ENCODE data around the gene USE1. TPM values are rescaled to one million over a fixed set of nuclear protein-coding genes. Genes with fewer than 3 reads are reported as not detected.

The USE1 gene
- total RNA-seq, 1 donor from 2014 or later, result 30.7 TPM

DNA sequence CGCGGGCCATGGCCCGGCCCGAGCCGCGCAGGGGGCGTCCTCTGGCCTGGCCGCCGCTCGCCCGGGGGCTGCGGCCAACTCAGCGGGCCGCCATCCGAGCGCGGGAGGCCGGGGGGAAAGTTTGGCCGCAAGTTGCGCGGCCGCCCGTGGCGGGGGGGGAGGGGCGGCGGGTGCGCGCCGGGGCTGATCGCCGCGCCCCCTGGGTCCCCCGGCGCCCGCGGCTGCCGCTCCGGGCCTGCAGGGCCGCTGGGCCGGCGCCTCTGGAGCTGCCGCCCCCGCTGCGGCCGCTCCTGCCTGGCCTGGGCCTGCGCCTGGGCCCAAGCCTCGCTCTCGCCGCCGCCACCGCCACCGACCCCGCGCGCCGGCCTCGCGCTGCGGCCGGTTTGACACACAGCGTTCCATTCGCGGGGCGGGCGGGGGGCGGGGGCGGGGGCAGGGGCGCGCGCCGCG, 30.4 kb downstream of the USE1 start, which contains the start of gene NR2F6:
Gene NR2F6 (minus strand): TSS at position 385 of the 450 bp plus-strand sequence. CDS start 699 bp downstream, outside the sequence.
- intact Hi-C loops (cut with DNase I), result no loop called here
- DNase-seq (no peak), ATAC-seq (ENCODE audit: poor library complexity) (no peak)

- DNase-seq, result no peak
- ATAC-seq (ENCODE audit: poor library complexity), result peak; percentile 0
- intact Hi-C loops (cut with DNase I), result no loop called here
Measured at GRCh38 chr19:17246681-17247425, 31.7 kb downstream of the USE1 start.

DNA sequence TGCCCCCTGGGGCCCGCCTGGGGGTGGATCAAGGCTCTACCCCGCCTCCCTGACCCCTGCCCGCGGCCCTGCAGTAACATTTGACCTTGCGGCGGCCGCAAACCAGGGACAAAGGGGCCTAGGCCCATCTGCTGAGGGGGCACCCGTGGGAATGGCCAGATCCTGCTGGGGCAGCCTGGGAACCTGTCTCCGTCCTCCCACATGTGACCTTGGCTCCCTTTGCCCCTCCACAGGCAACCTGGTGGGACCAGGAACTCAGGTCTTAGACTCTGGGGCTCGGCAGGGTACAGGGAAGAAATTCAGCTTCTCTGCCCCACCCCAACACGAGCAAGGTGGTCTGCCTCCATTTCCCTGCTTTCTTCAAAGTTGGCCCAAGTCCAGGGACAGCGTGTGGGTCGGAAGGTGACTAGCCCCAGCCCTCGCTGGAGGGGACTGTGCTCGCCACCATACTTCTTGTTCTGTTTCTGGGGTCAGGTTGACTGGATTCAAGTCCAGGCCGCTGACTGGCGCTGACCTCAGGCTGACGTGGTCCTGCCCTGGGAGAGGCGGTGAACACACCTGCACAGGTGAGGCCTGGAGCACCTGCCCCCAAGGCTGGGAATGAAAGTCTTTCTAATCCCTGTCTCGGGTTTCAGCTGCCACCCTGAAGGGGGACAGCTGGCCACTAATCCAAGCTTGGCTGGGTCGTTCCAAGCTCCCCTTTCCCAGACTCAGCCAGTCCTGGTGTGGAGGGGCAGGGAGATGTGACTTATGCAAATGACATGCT, 33.0 kb downstream of the USE1 start:
- DNase-seq, result no peak
- intact Hi-C loops (cut with DNase I), result no loop called here
- no peak for ATAC-seq (ENCODE audit: poor library complexity)

DNA sequence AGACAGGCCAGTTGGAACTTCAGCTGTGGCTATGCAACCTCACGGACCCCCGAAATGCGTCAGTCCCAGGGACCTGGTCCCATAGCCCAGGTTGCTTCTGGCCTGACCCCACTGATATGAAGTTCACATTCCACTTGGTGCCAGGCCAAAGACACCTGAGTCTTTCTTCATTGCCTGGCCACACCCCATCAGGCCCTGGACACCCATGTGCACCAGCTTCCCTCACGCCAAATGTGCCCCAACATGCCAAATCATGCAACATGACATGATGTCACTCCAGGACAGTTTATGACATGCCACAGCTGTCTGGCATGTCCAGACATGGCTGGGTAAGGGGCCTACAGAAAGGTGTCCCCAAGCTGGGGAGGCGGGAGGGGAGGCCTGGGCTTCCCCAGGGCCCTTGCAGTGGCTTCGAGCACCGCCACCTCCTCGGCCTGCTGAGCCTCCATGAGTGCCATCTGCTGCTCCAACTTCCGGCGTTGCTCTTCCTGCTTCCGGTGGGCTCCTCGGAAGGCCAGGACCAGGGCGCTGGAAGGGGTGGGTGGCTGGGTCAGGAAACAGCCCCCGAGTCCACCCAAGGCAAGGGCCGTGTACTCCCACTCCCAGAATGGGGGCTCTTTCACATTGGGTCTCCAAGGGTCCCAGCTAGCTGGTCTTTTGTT, 34.9 kb downstream of the USE1 start:
- DNase-seq (no peak), ATAC-seq (ENCODE audit: poor library complexity) (no peak)
- intact Hi-C loops (cut with DNase I), result no loop called here

- ATAC-seq (ENCODE audit: poor library complexity) (no peak), DNase-seq (no peak)
- intact Hi-C loops (cut with DNase I), result no loop called here
Measured at GRCh38 chr19:17254636-17255035, 39.5 kb downstream of the USE1 start.

DNA sequence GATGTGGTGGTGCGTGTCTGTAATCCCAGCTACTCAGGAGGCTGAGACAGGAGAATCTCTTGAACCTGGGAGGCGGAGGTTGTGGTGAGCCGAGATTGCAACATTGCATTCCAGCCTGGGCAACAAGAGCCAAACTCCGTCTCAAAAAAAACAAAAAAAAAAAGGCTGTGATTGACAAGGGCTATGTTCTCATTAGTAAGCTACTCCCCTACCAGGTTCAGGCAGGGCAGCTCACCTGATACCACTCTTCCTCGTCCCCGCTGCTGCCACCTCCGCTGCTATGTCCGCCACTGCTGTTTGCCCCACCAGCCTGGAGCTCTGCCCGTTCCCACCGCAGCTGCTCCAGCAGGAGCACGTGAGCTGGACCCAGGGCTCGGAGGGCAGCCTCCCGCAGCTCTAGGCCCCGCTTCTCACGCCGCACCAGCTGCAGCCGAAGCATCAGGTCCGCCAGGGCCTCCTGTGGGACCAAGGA, 40.0 kb downstream of the USE1 start:
- intact Hi-C loops (cut with DNase I), result no loop called here
- DNase-seq (no peak), ATAC-seq (ENCODE audit: poor library complexity) (no peak)

- ATAC-seq (ENCODE audit: poor library complexity) (no peak), DNase-seq (no peak)
- intact Hi-C loops (cut with DNase I), result no loop called here
Measured at GRCh38 chr19:17256130-17256529, 41.0 kb downstream of the USE1 start.

GRCh38 chr19:17259118-17259780, 44.1 kb downstream of the USE1 start:
- intact Hi-C loops (cut with DNase I), result no loop called here

DNA sequence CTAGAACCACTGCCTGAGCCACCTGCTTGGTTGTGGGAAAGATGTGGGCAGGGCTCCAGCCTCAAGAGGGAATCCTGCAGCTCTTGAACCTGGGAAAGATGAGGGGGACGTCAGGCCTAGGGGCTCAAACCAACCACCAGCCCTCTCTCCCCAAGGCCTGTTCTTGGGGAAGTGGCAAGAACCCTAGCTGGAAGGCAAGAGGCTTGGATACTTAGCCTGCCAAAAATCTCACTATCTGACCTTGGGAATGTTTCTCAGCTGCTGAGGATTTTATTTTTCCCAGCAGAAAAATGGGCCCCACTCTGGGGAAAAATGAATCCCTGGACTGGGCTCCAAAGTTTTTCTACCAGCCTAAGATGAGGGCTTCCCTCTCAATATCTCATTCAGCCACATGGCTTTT, 44.8 kb downstream of the USE1 start:
- no peak for ATAC-seq (ENCODE audit: poor library complexity)
- DNase-seq, result no peak
- intact Hi-C loops (cut with DNase I), result no loop called here

More at GRCh38 chr19:17259118-17259780, 44.1 kb downstream of the USE1 start:
- DNase-seq (no peak), ATAC-seq (ENCODE audit: poor library complexity) (no peak)

DNA sequence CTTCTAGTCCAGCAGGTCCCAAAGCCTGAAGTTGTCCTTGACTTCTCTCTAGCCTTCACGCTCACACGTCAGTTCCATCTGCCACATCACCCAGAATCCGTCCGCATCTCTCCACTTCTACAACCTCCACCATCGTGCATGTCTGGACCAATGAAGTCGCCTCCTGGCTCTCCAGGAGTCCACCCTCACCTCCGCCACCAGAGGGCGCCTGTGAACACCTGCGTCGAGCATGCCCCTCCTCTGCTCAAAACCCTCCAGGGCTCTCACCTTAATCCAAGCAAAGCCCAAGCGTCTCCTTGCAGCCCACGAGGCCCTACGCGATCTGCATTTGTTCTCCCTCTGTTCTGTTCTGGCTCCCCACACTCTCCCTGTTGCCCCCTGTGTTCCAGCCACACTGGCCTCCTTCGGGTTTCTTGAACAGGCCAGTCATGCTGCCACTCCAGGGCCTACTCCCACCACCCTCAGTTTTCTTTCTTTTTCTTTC, 45.7 kb downstream of the USE1 start:
- ATAC-seq (ENCODE audit: poor library complexity), result peak; percentile 91
- DNase-seq, result peak; percentile 89
- intact Hi-C loops (cut with DNase I), result no loop called here

DNA sequence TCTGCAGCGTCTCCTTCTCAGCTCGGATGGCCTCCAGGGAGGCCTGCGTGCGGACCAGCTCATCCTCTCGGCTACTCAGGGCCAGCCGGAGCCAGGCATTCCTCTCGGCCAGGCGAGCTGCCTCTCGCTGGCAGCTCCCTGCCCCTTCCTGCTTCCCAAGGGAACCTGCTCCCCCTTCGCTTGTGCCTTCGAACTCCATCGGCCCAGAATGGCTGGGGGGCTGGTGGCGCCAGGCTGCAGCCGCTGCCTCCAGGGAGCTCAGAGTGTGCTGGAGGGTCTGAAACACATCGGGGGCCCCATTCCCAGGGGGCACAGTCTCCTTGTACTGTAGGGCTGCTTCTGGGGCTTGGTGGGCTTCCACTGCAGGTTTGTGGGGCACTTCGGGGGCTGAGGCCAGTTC, 47.4 kb downstream of the USE1 start:
- no peak for ATAC-seq (ENCODE audit: poor library complexity)
- DNase-seq, result no peak
- intact Hi-C loops (cut with DNase I), result no loop called here

- DNase-seq (no peak), ATAC-seq (ENCODE audit: poor library complexity) (no peak)
- intact Hi-C loops (cut with DNase I), result no loop called here
Measured at GRCh38 chr19:17263712-17264640, 48.8 kb downstream of the USE1 start.

- DNase-seq (peak; percentile 53), ATAC-seq (ENCODE audit: poor library complexity) (no peak)
- intact Hi-C loops (cut with DNase I), result no loop called here
Measured at GRCh38 chr19:17264641-17264979, 49.5 kb downstream of the USE1 start, which contains the start of gene USHBP1. USHBP1 (minus strand) TSS chr19:17264745; CDS start chr19:17264299, 446 bp downstream.

DNA sequence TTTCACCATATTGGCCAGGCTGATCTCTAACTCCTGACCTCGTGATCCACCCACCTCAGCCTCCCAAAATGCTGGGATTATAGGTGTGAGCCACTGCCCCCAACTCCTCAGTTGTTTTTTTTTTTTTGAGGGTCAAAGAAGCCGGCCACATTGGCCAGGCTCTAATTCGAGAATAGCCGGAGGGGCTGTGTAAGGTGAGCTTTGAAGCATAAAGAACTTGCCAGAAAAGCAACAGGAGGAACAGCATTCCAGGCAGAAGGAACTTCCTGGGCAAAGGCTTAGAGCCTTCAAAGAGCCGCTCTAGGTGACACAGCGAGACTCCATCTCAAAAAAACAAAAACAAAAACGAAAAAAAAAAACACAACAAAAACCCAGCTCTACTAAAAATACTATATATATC, 50.9 kb downstream of the USE1 start:
- no peak for DNase-seq
- ATAC-seq (ENCODE audit: poor library complexity), result no peak
- intact Hi-C loops (cut with DNase I), result no loop called here

GRCh38 chr19:17266589-17266974, 51.4 kb downstream of the USE1 start:
- no peak for DNase-seq
- intact Hi-C loops (cut with DNase I), result no loop called here
- no peak for ATAC-seq (ENCODE audit: poor library complexity)

DNA sequence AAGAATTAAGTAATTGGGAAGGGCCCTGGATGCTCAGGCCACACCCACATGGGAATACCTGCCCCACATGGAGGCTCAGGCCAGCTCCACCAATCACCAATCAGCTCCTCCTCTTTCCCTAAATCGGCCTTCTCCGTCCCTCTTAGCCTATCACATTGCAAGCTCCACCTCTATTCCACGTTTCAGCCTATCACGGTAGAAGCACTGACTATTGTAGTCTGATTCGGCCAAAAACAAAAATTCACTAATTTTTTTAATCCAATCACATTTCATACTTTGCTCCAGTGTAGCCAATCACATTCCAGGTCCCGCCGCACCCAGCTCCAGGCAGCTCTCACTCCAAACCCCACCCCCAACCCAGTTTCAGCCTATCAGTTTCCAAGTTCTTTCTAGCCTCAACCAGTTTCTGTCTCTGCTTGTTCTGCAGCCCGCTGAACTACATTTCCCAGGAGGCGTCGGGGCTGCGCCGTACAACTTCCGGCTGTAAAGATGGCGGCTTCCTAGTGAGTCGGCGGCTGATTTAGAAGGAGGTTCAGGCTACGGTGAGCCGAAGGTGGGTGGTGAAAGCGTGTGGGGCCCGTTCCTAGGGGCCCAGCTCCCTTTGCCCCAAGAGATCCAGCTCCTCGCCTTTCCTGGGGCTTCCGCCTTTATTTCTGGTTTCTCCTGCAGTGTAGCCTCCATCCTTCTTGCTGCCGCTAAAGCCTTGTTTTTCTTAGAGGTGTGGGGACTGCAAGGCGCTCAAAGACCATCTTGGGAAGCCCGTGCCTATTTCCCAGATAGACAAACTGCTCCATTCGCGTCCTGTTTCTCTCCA, 52.0 kb downstream of the USE1 start, which contains the start of gene BABAM1:
Gene BABAM1 (plus strand): TSS at position 469 of the 814 bp plus-strand sequence. CDS start 1,364 bp downstream, outside the sequence.
- DNase-seq (peak; percentile 95), ATAC-seq (ENCODE audit: poor library complexity) (peak; percentile 97)
- intact Hi-C loops (cut with DNase I), result no loop called here

DNA sequence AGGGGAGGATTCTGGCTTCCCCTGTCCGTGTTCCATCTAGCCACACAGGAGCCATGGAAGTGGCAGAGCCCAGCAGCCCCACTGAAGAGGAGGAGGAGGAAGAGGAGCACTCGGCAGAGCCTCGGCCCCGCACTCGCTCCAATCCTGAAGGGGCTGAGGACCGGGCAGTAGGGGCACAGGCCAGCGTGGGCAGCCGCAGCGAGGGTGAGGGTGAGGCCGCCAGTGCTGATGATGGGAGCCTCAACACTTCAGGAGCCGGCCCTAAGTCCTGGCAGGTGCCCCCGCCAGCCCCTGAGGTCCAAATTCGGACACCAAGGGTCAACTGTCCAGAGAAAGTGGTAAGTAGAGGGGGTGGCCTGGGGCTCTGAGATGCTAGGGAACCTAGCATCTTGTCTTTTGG, 53.6 kb downstream of the USE1 start:
- ATAC-seq (ENCODE audit: poor library complexity) (no peak), DNase-seq (no peak)
- intact Hi-C loops (cut with DNase I), result no loop called here

All from Right ventricle myocardium superior (tissue), 1 donor.